K562 (cell line): ENCODE results near the gene SLC22A3. TPM values are rescaled to one million over a fixed set of nuclear protein-coding genes. Genes with fewer than 3 reads are reported as not detected.

ENCODE experiments used
- ATAC-seq: fragments of 200-7000 bp; cut with Tn5 transposase; 3 replicates; pipeline ENCODE4 v1.9.1; 2020; ENCODE audit warnings: moderate library complexity
- BruUV-seq: library from RNA; stranded (reverse); fragments of 400-500 nt; replicated peaks from 2 replicates; lab custom pipeline; 2021; lab: Mats Ljungman, UMichigan
- CTCF ChIA-PET: fragments of 300-600 bp; formaldehyde crosslinking; extraction: SDS; loops from one replicate; lab custom pipeline; 2021; ENCODE audit warnings: low intra/inter-chr PET ratio; lab: Yijun Ruan, JAX
- POLR2A ChIA-PET: fragments of 300-600, 350-650 bp; sonication (Branson Sonifier 250); formaldehyde crosslinking; extraction: SDS; loops from one replicate; lab custom pipeline; 2021; ENCODE audit warnings: antibody characterized with exemption, inconsistent platforms; lab: Yijun Ruan, JAX
- DNase-seq, 4 experiments: peaks; one replicate each; pipeline versions ENCODE4 v3.0.0 to v3.0.0-alpha.2; 2011 to 2018; ENCODE audit warnings: low spot score in 3 of 4, mixed read lengths in 3 of 4; ENCODE audit errors: extremely low read depth in 1 of 4
- FAIRE-seq: peaks from 2 replicates; lab custom pipeline; 2011; peaks lifted over from hg19 to GRCh38; lab: Jason Lieb, UNC
- H2AFZ ChIP-seq: 2 replicates; pipeline ENCODE4 v1.6.0; 2011; ENCODE audit warnings: low read depth, low read length, control low read depth, inconsistent platforms
- H3K27ac ChIP-seq: fragments of 200-600 bp; 3 replicates; pipeline ENCODE4 v1.8.0; 2011; ENCODE audit warnings: low read depth, mild to moderate bottlenecking, control low read depth, inconsistent platforms, low read length, moderate library complexity, mixed read lengths; ENCODE audit errors: extremely low read depth
- H3K27me3 ChIP-seq, 2 experiments: fragments of 300-600 bp in 1 of 2; 2 replicates in 1 of 2; 3 replicates in 1 of 2; pipeline versions ENCODE4 v1.6.0 to v1.8.0; 2011; ENCODE audit warnings: inconsistent platforms in 2 of 2, low read length in 2 of 2, mild to moderate bottlenecking in 1 of 2, mixed read lengths in 1 of 2, moderate library complexity in 1 of 2; ENCODE audit not compliant: control insufficient read depth in 2 of 2, insufficient read depth in 2 of 2
- H3K36me3 ChIP-seq: fragments of 300-600 bp; 3 replicates; pipeline ENCODE4 v1.8.0; 2011; ENCODE audit warnings: mild to moderate bottlenecking, low read length, inconsistent platforms; ENCODE audit not compliant: control insufficient read depth, insufficient read depth
- H3K4me1 ChIP-seq, 2 experiments: fragments of 200-600 bp in 1 of 2; replicated peaks in 1 of 2; 2 replicates in 1 of 2; 3 replicates in 1 of 2; pipeline versions ENCODE4 v1.5.1 to v1.8.0; 2011; ENCODE audit warnings: inconsistent platforms in 2 of 2, low read length in 2 of 2, mild to moderate bottlenecking in 1 of 2, mixed read lengths in 1 of 2, moderate library complexity in 1 of 2; ENCODE audit not compliant: control insufficient read depth in 2 of 2, insufficient read depth in 2 of 2
- H3K4me2 ChIP-seq: 2 replicates; pipeline ENCODE4 v1.6.1; 2011; ENCODE audit warnings: low read length, control low read depth, inconsistent platforms, mixed read lengths; ENCODE audit not compliant: insufficient read depth
- H3K4me3 ChIP-seq: fragments of 200-600 bp; sonication (generic), shearing (Covaris generic); 2 replicates; pipeline ENCODE4 v1.5.1; 2016; ENCODE audit warnings: control low read depth, inconsistent platforms
- H3K79me2 ChIP-seq: fragments of 200-600 bp; 3 replicates; pipeline ENCODE4 v1.8.0; 2011; ENCODE audit warnings: low read length, inconsistent platforms; ENCODE audit not compliant: control insufficient read depth, insufficient read depth
- H3K9ac ChIP-seq, 2 experiments: 2 replicates each; pipeline versions ENCODE4 v1.6.0 to v1.6.1; 2011; ENCODE audit warnings: low read depth in 2 of 2, low read length in 2 of 2, control low read depth in 1 of 2, inconsistent platforms in 1 of 2, mild to moderate bottlenecking in 1 of 2, mixed read lengths in 1 of 2; ENCODE audit not compliant: insufficient read depth in 1 of 2
- H3K9me1 ChIP-seq: one replicate; pipeline ENCODE4 v1.6.0; 2011; ENCODE audit warnings: inconsistent platforms, mild to moderate bottlenecking, low read length, moderate library complexity; ENCODE audit not compliant: control insufficient read depth, insufficient read depth
- H3K9me3 ChIP-seq: replicated peaks from 2 replicates; pipeline ENCODE4 v1.5.1; 2011; ENCODE audit warnings: low read depth, low read length, inconsistent platforms; ENCODE audit not compliant: control insufficient read depth, insufficient read depth
- H4K20me1 ChIP-seq: replicated peaks from 2 replicates; pipeline ENCODE4 v1.6.1; 2011; ENCODE audit warnings: low read length, inconsistent platforms, mixed read lengths; ENCODE audit not compliant: control insufficient read depth, insufficient read depth
- MCM5 ChIP-seq: fragments of 450-650 bp; IDR thresholded peaks from 2 replicates; pipeline ENCODE4 v1.6.1; 2016; ENCODE audit warnings: low read depth
- NFIC ChIP-seq: fragments of 450-650 bp; IDR thresholded peaks from 2 replicates; pipeline ENCODE4 v1.6.1; 2017; ENCODE audit warnings: mild to moderate bottlenecking, inconsistent platforms
- POLR2A ChIP-seq: fragments of 450-650 bp; conservative IDR thresholded peaks from 2 replicates; pipeline ENCODE4 v1.6.1; 2016
- YY1 ChIP-seq, 3 experiments: IDR thresholded peaks; 2 replicates each; pipeline ENCODE4 v1.6.1; 2011; ENCODE audit warnings: low read length in 2 of 3, mild to moderate bottlenecking in 2 of 3, moderate library complexity in 2 of 3, borderline replicate concordance in 1 of 3, control low read depth in 1 of 3, low read depth in 1 of 3; ENCODE audit not compliant: insufficient read depth in 3 of 3, insufficient replicate concordance in 2 of 3, control insufficient read depth in 1 of 3, insufficient read length in 1 of 3; ENCODE audit errors: extremely low read depth in 1 of 3
- WGBS: fragments of 100-300 bp; shearing (Covaris generic); methylation state at CpG from one replicate; pipeline ENCODE4 v1.1.6; 2016; ENCODE audit warnings: low coverage, mixed read lengths; ENCODE audit not compliant: insufficient coverage; ENCODE audit errors: missing lambda C conversion rate; 5-methylcytosine and 5-hydroxymethylcytosine counted together
- in situ Hi-C: fragments of 300-500 bp; cut with MboI; formaldehyde crosslinking; loops from 4 replicates; pipeline ENCODE4 v1.15.0; 2018; ENCODE audit warnings: inconsistent platforms, mixed read lengths
- intact Hi-C: fragments of 100-400 bp; cut with micrococcal nuclease; formaldehyde crosslinking; loops from 2 replicates; pipeline ENCODE4 v1.14.2; 2022
- polyA plus RNA-seq, 8 experiments: library from polyadenylated mRNA; depleted of rRNA in 4 of 8; stranded (reverse) in 5 of 8; unstranded in 3 of 8; fragments of >200 nt; fragmentation: Nextera tagmentation in 2 of 8; fragmentation: Illumina TruSeq in 1 of 8; extraction: Ambion mirVana in 2 of 8; extraction: Trizol in 1 of 8; gene quantifications; 2 replicates each; pipeline versions ENCODE4 v1.2.1 to v1.2.3, GENCODE V29; 2011 to 2014; ENCODE audit warnings: inconsistent platforms in 1 of 8, missing spikeins in 1 of 8
- total RNA-seq, 7 experiments: library from RNA; depleted of rRNA in 6 of 7; stranded (reverse); fragments of >200 nt in 6 of 7; fragmentation: Illumina TruSeq in 2 of 7; extraction: Trizol in 2 of 7; gene quantifications; 2 replicates each; pipeline versions ENCODE4 v1.2.1 to v1.2.3, GENCODE V29; 2011 to 2021; ENCODE audit warnings: low replicate concordance in 1 of 7
- TF ChIP-seq, protein P1 (sequence below): fragments of 450-650 bp; IDR thresholded peaks from 2 replicates; pipeline ENCODE4 v1.6.1; 2016; ENCODE audit warnings: borderline replicate concordance

SLC22A3 gene
- total and polyA plus RNA-seq, 9 of the 15 experiments (the other 6 are each of a cell fraction or from before 2014, with no cell fraction given) = not detected

DNA sequence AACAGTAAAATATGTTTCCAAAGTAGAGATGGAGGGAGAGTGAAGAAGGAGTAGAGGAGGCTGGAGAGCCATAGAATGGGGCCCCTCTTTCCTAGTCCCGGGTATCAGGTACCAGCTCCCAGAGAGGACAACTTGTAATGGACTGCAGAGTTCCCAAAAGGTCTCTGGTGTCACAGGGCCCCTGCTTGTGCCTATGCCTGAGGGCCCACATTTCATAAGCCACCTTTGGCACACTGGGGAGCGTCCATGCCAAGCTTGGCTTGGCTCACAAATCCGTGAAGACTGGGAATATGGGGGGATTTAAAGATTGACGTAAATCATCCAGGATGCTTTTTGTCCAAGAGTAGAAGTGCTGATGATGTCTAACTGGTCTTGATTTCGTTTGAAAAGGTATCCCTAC is 16.4 kb upstream of the SLC22A3 start:
- DNase-seq = no peak
- intact Hi-C loops (no loop called here), in situ Hi-C loops (no loop called here)
- H3K9me3 ChIP-seq = no peaks in the 10 kb centered on the region
- H2AFZ ChIP-seq = no peak overlapping the region
- ChIA-PET POLR2A (interaction anchor here (0.6 kb wide), 1 partner anchor 61 kb away, joined by 3 read pairs; no protein-coding TSS in a partner anchor), CTCF (no interaction called here)
- no peak overlapping the region for H3K4me2 ChIP-seq
- peak; percentile 28; the same call in 1 of the 2 replicates for TF ChIP-seq NFIC
- no peak for TF ChIP-seq MCM5
- TF ChIP-seq, protein P1, sequence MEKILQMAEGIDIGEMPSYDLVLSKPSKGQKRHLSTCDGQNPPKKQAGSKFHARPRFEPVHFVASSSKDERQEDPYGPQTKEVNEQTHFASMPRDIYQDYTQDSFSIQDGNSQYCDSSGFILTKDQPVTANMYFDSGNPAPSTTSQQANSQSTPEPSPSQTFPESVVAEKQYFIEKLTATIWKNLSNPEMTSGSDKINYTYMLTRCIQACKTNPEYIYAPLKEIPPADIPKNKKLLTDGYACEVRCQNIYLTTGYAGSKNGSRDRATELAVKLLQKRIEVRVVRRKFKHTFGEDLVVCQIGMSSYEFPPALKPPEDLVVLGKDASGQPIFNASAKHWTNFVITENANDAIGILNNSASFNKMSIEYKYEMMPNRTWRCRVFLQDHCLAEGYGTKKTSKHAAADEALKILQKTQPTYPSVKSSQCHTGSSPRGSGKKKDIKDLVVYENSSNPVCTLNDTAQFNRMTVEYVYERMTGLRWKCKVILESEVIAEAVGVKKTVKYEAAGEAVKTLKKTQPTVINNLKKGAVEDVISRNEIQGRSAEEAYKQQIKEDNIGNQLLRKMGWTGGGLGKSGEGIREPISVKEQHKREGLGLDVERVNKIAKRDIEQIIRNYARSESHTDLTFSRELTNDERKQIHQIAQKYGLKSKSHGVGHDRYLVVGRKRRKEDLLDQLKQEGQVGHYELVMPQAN = no peak
- no peak for TF ChIP-seq YY1 (IDR thresholded peaks at IDR 0.05; ENCODE audit: borderline replicate concordance in 1 of 3, control insufficient read depth in 1 of 3, extremely low read depth in 1 of 3, insufficient read depth in 3 of 3, insufficient read length in 1 of 3, insufficient replicate concordance in 2 of 3, low read depth in 1 of 3, low read length in 2 of 3)
- no peak for TF ChIP-seq POLR2A
- no TSS peak for BruUV-seq
- H3K27me3 ChIP-seq = peaks cover 0 to 11% of the 10 kb centered on the region in 2 experiments; a peak in 2 of 5 replicates
- no peaks in the 10 kb centered on the region for H3K4me1 ChIP-seq
- H3K27ac ChIP-seq = no peak overlapping the region
- H4K20me1 ChIP-seq = no peaks in the 10 kb centered on the region; the same call in 1 of the 2 replicates
- H3K9ac ChIP-seq = no peak overlapping the region
- ATAC-seq = no peak
- no peaks in the 10 kb centered on the region for H3K79me2 ChIP-seq
- no peak for FAIRE-seq
- 0% methylated on average over 5 of the region's 5 CpGs for WGBS
- H3K9me1 ChIP-seq = no peaks in the 10 kb centered on the region
- no peaks in the 10 kb centered on the region for H3K36me3 ChIP-seq
- no peak overlapping the region for H3K4me3 ChIP-seq
